ENCODE data around the gene SETD4. TPM values are rescaled to one million over a fixed set of nuclear protein-coding genes. Genes with fewer than 3 reads are reported as not detected.
"Not testable (repeated sequence)": the region's sequence is repeated elsewhere in the genome, so short reads cannot be mapped to it uniquely, and the experiment has no call there.

SETD4 gene
- polyA plus RNA-seq, 1 donor = 48.7 TPM

DNA sequence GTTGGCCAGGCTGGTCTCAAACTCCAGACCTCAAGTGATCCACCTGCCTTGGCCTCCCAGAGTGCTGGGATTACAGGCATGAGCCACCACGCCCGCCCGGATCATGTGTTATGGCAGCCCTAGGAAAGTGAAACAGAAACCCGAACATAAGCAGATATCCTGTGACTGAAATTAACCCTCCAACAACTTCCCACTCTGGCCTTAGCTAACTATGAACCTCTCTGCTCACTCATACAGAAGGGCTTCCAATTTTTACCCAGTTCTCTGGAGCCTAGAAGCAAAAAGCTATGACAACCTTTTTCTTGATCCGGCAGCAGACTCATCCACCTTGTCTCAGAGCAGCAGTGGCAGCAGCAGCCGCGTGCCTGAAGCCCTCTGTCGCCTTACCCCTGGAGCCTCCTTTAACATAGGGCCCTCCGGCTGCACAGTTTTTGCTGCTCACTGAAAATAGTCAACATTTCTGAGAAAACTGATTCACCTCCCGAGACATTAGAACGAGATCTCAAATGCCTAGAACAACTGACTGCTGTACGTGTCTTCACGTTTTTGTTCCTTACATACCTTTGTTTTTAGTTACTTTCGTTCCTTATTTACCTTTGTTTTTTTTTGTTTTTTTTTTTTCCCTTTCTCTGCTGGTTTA lies 18.8 kb upstream of the SETD4 start:
- DNase-seq = no peak

DNA sequence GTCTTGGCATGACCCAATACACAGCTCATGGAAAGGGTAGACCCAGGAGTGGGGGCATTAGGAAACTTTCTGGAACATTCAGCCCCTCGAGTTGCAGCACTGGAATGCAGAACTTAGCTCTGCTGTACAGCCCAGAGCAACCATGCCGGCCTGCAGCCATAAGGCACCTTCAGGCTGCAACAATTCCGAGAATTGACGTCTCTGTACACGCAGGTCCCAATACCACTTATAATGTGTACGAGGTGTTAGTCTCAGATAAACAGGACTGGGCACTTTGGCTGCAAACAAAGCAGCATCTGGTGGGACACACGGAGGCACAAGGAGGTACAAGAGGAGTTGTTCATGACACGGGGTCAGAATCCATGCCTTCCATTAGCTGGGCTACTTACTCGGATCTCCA lies 17.4 kb upstream of the SETD4 start:
- no peak for DNase-seq

DNA sequence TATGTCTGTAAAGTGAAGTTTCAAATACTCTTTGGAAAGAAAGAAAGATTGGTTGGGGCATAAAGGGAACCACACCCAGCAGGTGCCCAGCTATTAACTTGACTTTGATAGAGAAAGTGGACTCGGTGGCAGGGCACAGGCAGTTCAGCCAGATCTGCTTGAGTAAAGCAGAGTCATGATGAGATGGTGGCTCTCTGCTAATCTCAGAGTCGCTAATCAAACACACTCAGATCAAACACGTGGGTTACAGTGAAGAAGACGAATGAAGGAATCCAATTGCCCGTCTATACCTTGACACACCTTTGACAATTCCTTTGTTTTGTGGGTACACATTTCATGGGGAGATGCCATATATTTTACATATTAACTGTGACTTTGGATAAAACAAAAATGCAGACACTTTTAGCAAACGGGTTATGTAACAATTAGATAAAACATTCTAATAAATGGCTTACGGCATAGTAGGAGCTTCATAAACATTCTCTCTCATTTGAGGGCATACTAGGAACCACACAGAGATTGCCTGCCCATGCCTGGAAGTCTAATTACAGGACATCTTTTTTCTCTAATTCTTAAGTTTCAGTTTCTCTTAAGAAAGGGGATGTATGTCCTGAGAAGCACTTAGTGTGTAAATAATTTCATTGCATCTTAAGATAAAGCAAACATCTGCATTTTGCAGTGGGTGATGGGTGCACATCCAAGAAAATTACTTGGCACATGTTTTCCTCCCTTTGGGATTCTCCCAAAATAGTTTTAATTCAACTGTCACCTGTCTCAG lies 16.7 kb upstream of the SETD4 start:
- DNase-seq = no peak

GRCh38 chr21:36075953-36076352 lies 15.6 kb upstream of the SETD4 start:
- no peak for DNase-seq

- no peak for DNase-seq
Observed at GRCh38 chr21:36075171-36075570, 14.8 kb upstream of the SETD4 start.

- DNase-seq = not testable (repeated sequence)
Observed at GRCh38 chr21:36073911-36074310, 13.6 kb upstream of the SETD4 start.

DNA sequence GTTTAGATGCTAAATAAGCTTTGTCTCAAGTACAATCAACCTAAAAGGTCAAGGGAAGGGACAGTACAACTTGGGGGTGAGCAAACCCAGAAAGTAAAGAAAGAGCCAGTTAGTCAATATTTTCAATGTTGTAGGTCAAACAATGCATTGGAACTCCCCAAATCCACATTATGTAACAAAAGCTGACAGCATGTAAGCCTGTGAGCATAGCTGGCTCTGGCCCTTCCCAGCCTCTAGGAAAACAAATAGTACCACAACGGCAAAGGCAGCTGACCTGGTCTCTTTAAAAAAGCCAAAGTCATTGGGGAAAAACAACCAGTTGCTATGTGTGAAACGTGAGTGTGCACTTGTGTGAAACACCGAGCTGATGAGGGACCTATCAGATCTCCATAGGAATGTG lies 12.9 kb upstream of the SETD4 start:
- no peak for DNase-seq

- DNase-seq = no peak
Observed at GRCh38 chr21:36072453-36073162, 12.3 kb upstream of the SETD4 start.

GRCh38 chr21:36070999-36071398 lies 10.7 kb upstream of the SETD4 start:
- DNase-seq = no peak

DNA sequence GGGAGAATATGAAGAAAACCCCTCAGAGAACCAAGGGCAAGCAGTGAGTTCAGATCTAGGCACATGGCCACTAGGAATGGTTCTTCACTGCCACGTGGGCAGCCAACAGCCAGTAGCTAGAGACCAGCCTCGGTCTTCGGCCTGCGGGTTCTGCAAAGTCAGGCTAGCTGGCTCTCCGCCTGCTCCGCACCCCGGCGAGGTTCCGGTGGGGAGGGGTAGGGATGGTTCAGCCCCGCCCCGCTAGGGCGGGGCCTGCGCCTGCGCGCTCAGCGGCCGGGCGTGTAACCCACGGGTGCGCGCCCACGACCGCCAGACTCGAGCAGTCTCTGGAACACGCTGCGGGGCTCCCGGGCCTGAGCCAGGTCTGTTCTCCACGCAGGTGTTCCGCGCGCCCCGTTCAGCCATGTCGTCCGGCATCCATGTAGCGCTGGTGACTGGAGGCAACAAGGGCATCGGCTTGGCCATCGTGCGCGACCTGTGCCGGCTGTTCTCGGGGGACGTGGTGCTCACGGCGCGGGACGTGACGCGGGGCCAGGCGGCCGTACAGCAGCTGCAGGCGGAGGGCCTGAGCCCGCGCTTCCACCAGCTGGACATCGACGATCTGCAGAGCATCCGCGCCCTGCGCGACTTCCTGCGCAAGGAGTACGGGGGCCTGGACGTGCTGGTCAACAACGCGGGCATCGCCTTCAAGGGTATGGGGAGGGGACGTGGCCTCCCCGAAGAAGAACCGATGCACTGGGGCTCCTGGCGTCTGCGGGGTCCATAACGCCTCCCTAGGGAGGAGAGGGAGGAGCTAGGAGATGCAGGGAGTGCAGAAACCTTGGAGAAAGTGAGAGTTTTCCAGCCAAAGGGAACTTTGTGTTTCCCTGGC lies 9.6 kb upstream of the SETD4 start, which contains the start of gene CBR1:
TSS of gene CBR1 (plus strand) at position 312 of the 871 bp plus-strand sequence. CDS start at position 404, 92 bp downstream.
- DNase-seq = peak; percentile 68

DNA sequence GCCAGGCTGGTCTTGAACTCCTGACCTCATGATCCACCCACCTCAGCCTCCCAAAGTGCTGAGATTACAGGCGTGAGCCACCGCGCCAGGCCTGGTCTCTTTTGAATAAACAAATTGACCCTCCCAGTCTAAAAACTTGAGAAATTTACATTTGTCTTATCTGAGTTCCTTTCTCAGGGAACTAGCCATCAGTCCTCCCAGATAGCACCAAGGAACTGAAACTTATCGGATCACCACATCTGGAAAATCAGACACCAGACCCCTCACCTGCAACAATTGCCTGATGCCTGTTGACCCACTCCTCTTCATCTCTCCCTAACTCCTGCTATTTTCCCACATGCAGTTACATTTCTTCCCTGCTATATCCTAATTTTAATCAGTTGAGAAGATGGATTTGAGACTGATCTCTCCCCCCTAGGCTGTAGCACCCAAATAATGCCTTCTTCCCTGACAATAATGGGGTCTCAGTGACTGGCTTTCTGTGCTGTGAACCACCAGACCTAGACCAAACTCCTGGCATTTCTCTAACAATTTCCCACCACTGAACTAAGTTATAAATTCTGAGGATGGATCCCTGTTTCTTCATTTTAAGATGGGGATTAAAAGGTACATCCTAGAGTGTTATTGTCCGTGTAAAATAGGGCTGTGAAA lies 8.5 kb upstream of the SETD4 start:
- no peak for DNase-seq

DNA sequence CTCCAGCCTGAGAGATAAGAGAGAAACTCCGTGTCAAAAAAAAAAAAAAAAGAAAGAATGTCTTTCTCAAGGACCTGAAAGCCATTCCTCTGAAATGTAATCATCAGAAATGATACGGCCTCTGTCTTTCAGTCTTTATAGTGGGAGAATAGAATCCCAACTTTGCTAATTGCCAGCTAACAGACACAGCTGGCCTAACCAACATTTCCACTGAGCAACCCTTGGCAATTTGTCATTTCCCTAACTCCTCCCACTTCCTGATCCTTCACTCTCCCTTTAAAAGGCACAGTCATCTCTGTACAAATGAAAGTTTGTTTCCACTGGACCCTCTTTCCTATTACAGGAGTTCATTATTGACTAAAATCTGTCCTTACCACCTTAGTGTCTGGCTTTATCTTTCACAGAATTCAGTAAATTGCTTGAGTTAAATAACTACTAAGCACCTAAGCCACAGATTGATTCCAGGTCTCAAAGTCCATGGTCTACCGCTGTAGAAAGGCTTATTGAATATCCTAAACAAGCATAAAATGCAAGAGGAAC lies 5.2 kb upstream of the SETD4 start:
- DNase-seq = peak; percentile 5

- no peak for DNase-seq
Observed at GRCh38 chr21:36064085-36064460, 3.7 kb upstream of the SETD4 start.

GRCh38 chr21:36063375-36064084 lies 3.2 kb upstream of the SETD4 start:
- DNase-seq = no peak

- DNase-seq = no peak
Observed at GRCh38 chr21:36061445-36061844, 1.1 kb upstream of the SETD4 start.

DNA sequence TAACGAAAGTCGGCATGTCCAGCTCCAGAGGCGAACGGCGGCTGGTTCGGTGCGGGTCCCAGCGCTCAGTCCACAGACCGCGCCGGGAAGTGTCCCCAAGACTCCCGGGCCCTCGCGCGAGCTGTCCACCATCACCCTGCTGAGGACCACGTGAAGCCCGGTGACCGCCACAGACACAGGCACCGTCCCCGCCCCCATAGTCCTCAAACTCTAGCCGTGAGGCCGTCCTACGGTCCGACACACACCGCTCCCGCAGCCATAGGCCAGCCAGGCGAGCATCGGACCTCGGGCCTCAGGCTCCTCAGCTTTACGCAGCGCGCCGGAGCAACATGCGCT lies 535 bp downstream of the SETD4 start:
- DNase-seq = no peak

- no peak for DNase-seq
Observed at GRCh38 chr21:36055551-36055950, 4.8 kb downstream of the SETD4 start.

- DNase-seq = no peak
Observed at GRCh38 chr21:36053715-36054062, 6.6 kb downstream of the SETD4 start.

DNA sequence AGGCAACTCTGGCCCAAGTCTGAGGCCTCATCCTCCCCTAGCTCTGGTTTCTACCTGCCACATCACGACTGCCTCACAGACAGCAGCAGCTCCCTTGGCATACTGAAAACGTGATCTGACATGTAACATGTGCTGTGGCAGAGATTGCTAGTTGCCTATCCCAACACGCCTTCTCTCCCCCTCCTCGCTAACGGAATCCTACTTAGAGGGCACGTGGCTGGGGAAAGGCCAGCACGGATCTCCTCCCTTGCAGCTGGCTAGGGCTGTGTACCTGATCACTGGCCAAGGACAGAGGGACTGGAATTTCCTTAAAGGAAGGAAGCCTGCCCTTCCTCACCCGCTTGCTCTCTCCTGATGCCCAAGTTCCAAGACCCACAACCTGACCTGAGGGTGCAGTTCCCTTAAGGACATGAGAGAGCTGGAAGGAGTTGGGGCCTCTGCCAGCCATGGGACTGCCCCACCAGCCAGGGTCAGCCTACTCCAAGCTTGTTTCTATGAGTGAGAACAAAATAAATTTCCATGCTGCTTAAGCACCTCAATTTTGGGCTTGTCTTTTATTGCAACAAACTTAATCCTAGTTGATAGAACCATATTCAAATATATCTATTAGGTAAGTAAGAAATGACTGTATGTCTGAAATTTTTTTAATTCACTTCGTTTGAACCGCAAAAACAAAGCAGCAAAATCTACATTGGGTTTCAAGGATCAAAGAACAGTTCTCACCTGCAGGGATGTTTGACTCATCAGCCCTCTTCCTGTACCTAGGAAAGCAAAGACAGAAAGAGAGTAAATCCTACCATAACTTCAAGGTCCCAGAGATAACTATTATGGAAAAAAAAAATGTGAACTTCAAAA lies 7.2 kb downstream of the SETD4 start:
- no peak for DNase-seq

- DNase-seq = no peak
Observed at GRCh38 chr21:36048357-36048756, 12.0 kb downstream of the SETD4 start.

Measured in left kidney (tissue), 2 donors.